HG03196 (cell line): ENCODE results near the gene EML1.

Source experiments
- ATAC-seq: cut with Tn5 transposase; IDR thresholded peaks from one replicate; pipeline ENCODE4 v1.9.1; 2021; ENCODE audit not compliant: unreplicated experiment

EML1 gene

GRCh38 chr14:99982537-99983250, 189.5 kb downstream of the EML1 start:
- peak; percentile 71 for ATAC-seq

- ATAC-seq = no peak
Measured at GRCh38 chr14:99983251-99984015, 190.2 kb downstream of the EML1 start.

GRCh38 chr14:99984036-99984435, 190.8 kb downstream of the EML1 start:
- ATAC-seq = no peak

GRCh38 chr14:99986396-99986795, 193.2 kb downstream of the EML1 start:
- ATAC-seq = no peak

- ATAC-seq = no peak
Measured at GRCh38 chr14:99989032-99989431, 195.8 kb downstream of the EML1 start.

- ATAC-seq = no peak
Measured at GRCh38 chr14:99990268-99991170, 197.3 kb downstream of the EML1 start.

GRCh38 chr14:99991331-99991730, 198.1 kb downstream of the EML1 start:
- ATAC-seq = no peak
